ENCODE measurements around the gene GSTA2. TPM values are rescaled to one million over a fixed set of nuclear protein-coding genes. Genes with fewer than 3 reads are reported as not detected.
"Not testable (repeated sequence)": the region's sequence is repeated elsewhere in the genome, so short reads cannot be mapped to it uniquely, and the experiment has no call there.

GSTA2 gene
- total RNA-seq, 2 experiments from 2014 or later: not detected

- Mint-ChIP-seq H3K36me3 (no peaks in the 10 kb centered on the region), H3K9me3 (peaks cover 3% of the 10 kb centered on the region), H3K4me1 (no peaks in the 10 kb centered on the region), H3K27me3 (peaks cover 3% of the 10 kb centered on the region), H3K27ac (no peak overlapping the region), H3K4me3 (no peak overlapping the region)
- POLR2A ChIA-PET: no interaction called here
- ATAC-seq (ENCODE audit: low read depth) (no peak), DNase-seq (no peak)
These were observed 13.6 kb downstream of the GSTA2 start for GRCh38 chr6:52749556-52750152.

- peaks cover 12% of the 10 kb centered on the region for H3K27me3 Mint-ChIP-seq
- POLR2A ChIA-PET; H3K27ac Mint-ChIP-seq; H3K9me3 Mint-ChIP-seq; ATAC-seq (ENCODE audit: low read depth); H3K4me1 Mint-ChIP-seq; H3K36me3 Mint-ChIP-seq; DNase-seq; H3K4me3 Mint-ChIP-seq: not testable (repeated sequence)
These were observed 16.0 kb downstream of the GSTA2 start for GRCh38 chr6:52747301-52747700.

GRCh38 chr6:52746213-52746612 lies 17.1 kb downstream of the GSTA2 start:
- no peaks in the 10 kb centered on the region for H3K36me3 Mint-ChIP-seq
- H3K27me3 Mint-ChIP-seq: peaks cover 8% of the 10 kb centered on the region
- H3K9me3 Mint-ChIP-seq: peaks cover 3% of the 10 kb centered on the region
- no peaks in the 10 kb centered on the region for H3K4me1 Mint-ChIP-seq
- POLR2A ChIA-PET: no interaction called here
- DNase-seq: no peak
- H3K4me3 Mint-ChIP-seq: no peak overlapping the region
- no peak for ATAC-seq (ENCODE audit: low read depth)
- H3K27ac Mint-ChIP-seq: no peak overlapping the region

GRCh38 chr6:52745764-52746201 lies 17.5 kb downstream of the GSTA2 start:
- Mint-ChIP-seq H3K4me1 (no peaks in the 10 kb centered on the region), H3K4me3 (no peak overlapping the region), H3K36me3 (no peaks in the 10 kb centered on the region), H3K9me3 (no peaks in the 10 kb centered on the region), H3K27me3 (peaks cover 8% of the 10 kb centered on the region), H3K27ac (no peak overlapping the region)
- ATAC-seq (ENCODE audit: low read depth): no peak
- POLR2A ChIA-PET: no interaction called here
- DNase-seq: no peak

GRCh38 chr6:52741872-52742271 lies 21.4 kb downstream of the GSTA2 start:
- Mint-ChIP-seq H3K36me3 (no peaks in the 10 kb centered on the region), H3K27me3 (peaks cover 8% of the 10 kb centered on the region), H3K4me1 (no peaks in the 10 kb centered on the region), H3K27ac (no peak overlapping the region), H3K9me3 (no peaks in the 10 kb centered on the region), H3K4me3 (no peak overlapping the region)
- POLR2A ChIA-PET: no interaction called here
- DNase-seq: no peak
- no peak for ATAC-seq (ENCODE audit: low read depth)

GRCh38 chr6:52739627-52740026 lies 23.6 kb downstream of the GSTA2 start:
- no peak overlapping the region for H3K4me3 Mint-ChIP-seq
- H3K27ac Mint-ChIP-seq: no peak overlapping the region
- H3K27me3 Mint-ChIP-seq: peaks cover 8% of the 10 kb centered on the region
- POLR2A ChIA-PET: no interaction called here
- ATAC-seq (ENCODE audit: low read depth): no peak
- H3K36me3 Mint-ChIP-seq: no peaks in the 10 kb centered on the region
- H3K9me3 Mint-ChIP-seq: no peaks in the 10 kb centered on the region
- no peak for DNase-seq
- H3K4me1 Mint-ChIP-seq: no peaks in the 10 kb centered on the region

GRCh38 chr6:52739134-52739533 lies 24.1 kb downstream of the GSTA2 start:
- no peak for ATAC-seq (ENCODE audit: low read depth)
- H3K4me1 Mint-ChIP-seq: no peaks in the 10 kb centered on the region
- POLR2A ChIA-PET: no interaction called here

GRCh38 chr6:52736145-52736544 lies 27.1 kb downstream of the GSTA2 start:
- H3K27me3 Mint-ChIP-seq: no peaks in the 10 kb centered on the region
- H3K4me1 Mint-ChIP-seq: no peaks in the 10 kb centered on the region
- no peak overlapping the region for H3K27ac Mint-ChIP-seq
- ATAC-seq (ENCODE audit: low read depth): no peak
- H3K9me3 Mint-ChIP-seq: no peaks in the 10 kb centered on the region
- no peaks in the 10 kb centered on the region for H3K36me3 Mint-ChIP-seq
- POLR2A ChIA-PET: no interaction called here
- H3K4me3 Mint-ChIP-seq: no peak overlapping the region
- DNase-seq: no peak

More at GRCh38 chr6:52739134-52739533, 24.1 kb downstream of the GSTA2 start:
- Mint-ChIP-seq H3K27me3 (peaks cover 3% of the 10 kb centered on the region), H3K4me3 (no peak overlapping the region), H3K9me3 (no peaks in the 10 kb centered on the region), H3K36me3 (no peaks in the 10 kb centered on the region), H3K27ac (no peak overlapping the region)
- no peak for DNase-seq

GRCh38 chr6:52735071-52735470 lies 28.2 kb downstream of the GSTA2 start:
- no peaks in the 10 kb centered on the region for H3K9me3 Mint-ChIP-seq
- no peak overlapping the region for H3K27ac Mint-ChIP-seq
- DNase-seq (no peak), ATAC-seq (ENCODE audit: low read depth) (no peak)
- H3K4me3 Mint-ChIP-seq: no peak overlapping the region
- H3K36me3 Mint-ChIP-seq: no peaks in the 10 kb centered on the region
- POLR2A ChIA-PET: no interaction called here
- H3K27me3 Mint-ChIP-seq: no peaks in the 10 kb centered on the region
- H3K4me1 Mint-ChIP-seq: no peaks in the 10 kb centered on the region

- no peaks in the 10 kb centered on the region for H3K4me1 Mint-ChIP-seq
- DNase-seq (no peak), ATAC-seq (ENCODE audit: low read depth) (no peak)
- no peak overlapping the region for H3K27ac Mint-ChIP-seq
- H3K9me3 Mint-ChIP-seq: no peaks in the 10 kb centered on the region
- peaks cover under 1% of the 10 kb centered on the region for H3K27me3 Mint-ChIP-seq
- no peaks in the 10 kb centered on the region for H3K36me3 Mint-ChIP-seq
- no peak overlapping the region for H3K4me3 Mint-ChIP-seq
- POLR2A ChIA-PET: no interaction called here
These were observed 29.2 kb downstream of the GSTA2 start for GRCh38 chr6:52734072-52734471.

- no peaks in the 10 kb centered on the region for H3K36me3 Mint-ChIP-seq
- H3K27me3 Mint-ChIP-seq: peaks cover 4% of the 10 kb centered on the region
- H3K9me3 Mint-ChIP-seq: no peaks in the 10 kb centered on the region
- H3K27ac Mint-ChIP-seq: no peak overlapping the region
- no peak for ATAC-seq (ENCODE audit: low read depth)
- H3K4me3 Mint-ChIP-seq: no peak overlapping the region
- H3K4me1 Mint-ChIP-seq: no peaks in the 10 kb centered on the region
- DNase-seq: no peak
- POLR2A ChIA-PET: no interaction called here
These were observed 30.1 kb downstream of the GSTA2 start for GRCh38 chr6:52733172-52733571.

GRCh38 chr6:52731719-52732118 lies 31.6 kb downstream of the GSTA2 start:
- DNase-seq (no peak), ATAC-seq (ENCODE audit: low read depth) (no peak)
- POLR2A ChIA-PET: no interaction called here
- no peaks in the 10 kb centered on the region for H3K9me3 Mint-ChIP-seq
- H3K27me3 Mint-ChIP-seq: peaks cover 4% of the 10 kb centered on the region
- H3K36me3 Mint-ChIP-seq: no peaks in the 10 kb centered on the region
- no peak overlapping the region for H3K27ac Mint-ChIP-seq
- H3K4me1 Mint-ChIP-seq: no peaks in the 10 kb centered on the region
- H3K4me3 Mint-ChIP-seq: no peak overlapping the region

GRCh38 chr6:52729576-52729975 lies 33.7 kb downstream of the GSTA2 start:
- no peaks in the 10 kb centered on the region for H3K36me3 Mint-ChIP-seq

GRCh38 chr6:52728394-52728793 lies 34.9 kb downstream of the GSTA2 start:
- no peak for DNase-seq

More at GRCh38 chr6:52729576-52729975, 33.7 kb downstream of the GSTA2 start:
- no peaks in the 10 kb centered on the region for H3K9me3 Mint-ChIP-seq
- H3K27ac Mint-ChIP-seq: no peak overlapping the region
- POLR2A ChIA-PET: no interaction called here
- H3K4me1 Mint-ChIP-seq: no peaks in the 10 kb centered on the region
- H3K4me3 Mint-ChIP-seq: no peak overlapping the region
- DNase-seq (no peak), ATAC-seq (ENCODE audit: low read depth) (no peak)
- peaks cover 10% of the 10 kb centered on the region for H3K27me3 Mint-ChIP-seq

GRCh38 chr6:52727908-52728307 lies 35.4 kb downstream of the GSTA2 start:
- no peaks in the 10 kb centered on the region for H3K36me3 Mint-ChIP-seq
- H3K27me3 Mint-ChIP-seq: peaks cover 12% of the 10 kb centered on the region
- no peaks in the 10 kb centered on the region for H3K9me3 Mint-ChIP-seq
- no peak for ATAC-seq (ENCODE audit: low read depth)
- no peaks in the 10 kb centered on the region for H3K4me1 Mint-ChIP-seq
- no peak overlapping the region for H3K27ac Mint-ChIP-seq
- no peak overlapping the region for H3K4me3 Mint-ChIP-seq
- DNase-seq: no peak
- POLR2A ChIA-PET: no interaction called here

More at GRCh38 chr6:52728394-52728793, 34.9 kb downstream of the GSTA2 start:
- Mint-ChIP-seq H3K27ac (no peak overlapping the region), H3K36me3 (no peaks in the 10 kb centered on the region), H3K9me3 (no peaks in the 10 kb centered on the region), H3K27me3 (peaks cover 12% of the 10 kb centered on the region), H3K4me3 (no peak overlapping the region), H3K4me1 (no peaks in the 10 kb centered on the region)
- POLR2A ChIA-PET: no interaction called here
- ATAC-seq (ENCODE audit: low read depth): no peak

Measured in activated naive CD8-positive, alpha-beta T cell treated with anti-CD3 and anti-CD28 coated beads, Interleukin-2, amount 10 ng/mL, durations not matched to agents 7 days and 5 days (primary cell).